Upper lobe of left lung (tissue), 6 donors: ENCODE data around the gene PRSS36. TPM values are rescaled to one million over a fixed set of nuclear protein-coding genes. Genes with fewer than 3 reads are reported as not detected.

Experiments used
- ATAC-seq, 2 donors: fragments of 200-7000 bp; cut with Tn5 transposase; one replicate each; pipeline ENCODE4 v1.9.1; 2022; ENCODE audit warnings: mild to moderate bottlenecking in 2 of 2, moderate library complexity in 2 of 2; ENCODE audit not compliant: low FRiP score in 2 of 2
- DNase-seq, 2 donors: peaks; one replicate each; pipeline ENCODE4 v3.0.0-alpha.2; 2019 to 2020
- H3K27ac ChIP-seq, 4 donors: fragments of 200-600 bp; sonication (generic); one replicate each; pipeline ENCODE4 v1.5.1; 2016 to 2019
- H3K27me3 ChIP-seq, 4 donors: fragments of 200-600 bp; sonication (generic); one replicate each; pipeline ENCODE4 v1.5.1; 2017 to 2019
- H3K36me3 ChIP-seq, 4 donors: fragments of 200-600 bp; sonication (generic); one replicate each; pipeline ENCODE4 v1.5.1; 2016 to 2019
- H3K4me1 ChIP-seq, 4 donors: fragments of 200-600 bp; sonication (generic); one replicate each; pipeline ENCODE4 v1.5.1; 2018 to 2019
- H3K4me3 ChIP-seq, 4 donors: fragments of 200-600 bp; sonication (generic); one replicate each; pipeline ENCODE4 v1.5.1; 2017 to 2019; ENCODE audit warnings: mild to moderate bottlenecking in 2 of 4, moderate library complexity in 1 of 4
- H3K9me3 ChIP-seq, 4 donors: fragments of 200-600 bp; sonication (generic); one replicate each; pipeline ENCODE4 v1.5.1; 2018 to 2019
- CTCF ChIP-seq, 6 experiments: fragments of 450-650 bp in 4 of 6; fragments of 200-600 bp in 2 of 6; sonication (generic) in 2 of 6; IDR thresholded peaks; one replicate each; pipeline ENCODE4 v1.5.1; 2016 to 2019; ENCODE audit warnings: antibody characterized with exemption in 6 of 6
- EP300 ChIP-seq, 4 donors: sonication (generic); formaldehyde crosslinking; IDR thresholded peaks; one replicate each; pipeline ENCODE4 v1.5.1; 2017; ENCODE audit warnings: antibody characterized with exemption in 4 of 4, control low read depth in 2 of 4
- POLR2A ChIP-seq, 4 donors: fragments of 450-650 bp; IDR thresholded peaks; one replicate each; pipeline ENCODE4 v1.5.1; 2016 to 2017; ENCODE audit warnings: antibody characterized with exemption in 4 of 4, mild to moderate bottlenecking in 2 of 4
- POLR2AphosphoS5 ChIP-seq, 2 donors: sonication (generic); formaldehyde crosslinking; IDR thresholded peaks; one replicate each; pipeline ENCODE4 v1.5.1; 2017; ENCODE audit warnings: antibody characterized with exemption in 2 of 2
- WGBS, 2 donors: methylation state at CpG; one replicate each; pipeline ENCODE4 v1.1.5; 2017 to 2018; 5-methylcytosine and 5-hydroxymethylcytosine counted together
- total RNA-seq, 6 donors: library from RNA; depleted of rRNA in 4 of 6; stranded (reverse); fragments of >200 nt in 4 of 6; gene quantifications; one replicate each; pipeline versions ENCODE4 v1.1.0 to v1.2.1, GENCODE V29; 2016 to 2021
- donor health status: DM: no; HTN: no; CAD: no; lungs with moderate emphysema.
- donor health status: DM: no; HTN: yes; CAD: no; lungs with severe emphysema.

The PRSS36 gene
- total RNA-seq, 6 donors from 2014 or later: 1.4 to 61.8 (median 5.6) TPM

- WGBS, 2 donors: 85% methylated on average over 2 of the region's 5 CpGs; no CpG with 5 or more reads in 1 of the 2 donors
- no peak for DNase-seq
- Histone ChIP-seq H3K36me3 (peaks cover 0 to 57% (median 38%) of the 10 kb centered on the region in 4 donors), H3K27me3 (no peaks in the 10 kb centered on the region), H3K27ac (peak overlapping the region; percentile 37 to 94 (median 92)), H3K9me3 (no peaks in the 10 kb centered on the region), H3K4me1 (peaks cover 29 to 83% (median 54%) of the 10 kb centered on the region in 4 donors), H3K4me3 (no peak overlapping the region)
- TF ChIP-seq POLR2A (IDR thresholded peaks at IDR 0.05): no peak
- no peak for ATAC-seq
Measured at GRCh38 chr16:31131841-31132271, 18.0 kb downstream of the PRSS36 start.

DNA sequence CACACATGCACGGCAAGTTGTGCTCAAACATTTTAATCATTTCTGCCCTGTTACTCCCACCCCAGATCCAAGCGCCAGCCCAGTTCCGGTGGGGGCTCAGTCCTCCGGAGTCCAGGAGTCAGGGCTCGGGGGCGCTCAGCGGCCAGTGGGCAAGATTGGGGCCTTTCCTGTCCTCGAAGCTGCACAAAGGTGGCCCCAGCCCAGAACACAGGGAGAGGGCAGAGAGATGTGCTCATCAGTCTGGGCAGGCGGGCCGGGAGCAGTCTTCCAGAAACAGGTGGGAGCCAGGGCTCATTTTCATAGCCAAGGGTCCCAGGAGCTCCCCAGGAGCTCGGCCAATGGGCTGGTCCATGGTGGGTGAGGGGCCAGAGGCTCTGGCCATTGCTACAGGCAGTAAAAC, 18.4 kb downstream of the PRSS36 start:
- H3K36me3 ChIP-seq: peaks cover 0 to 59% (median 39%) of the 10 kb centered on the region in 4 donors
- WGBS, 2 donors: 65 to 83% methylated on average over 8 to 11 of the region's 11 CpGs
- ATAC-seq: no peak
- TF ChIP-seq CTCF (IDR thresholded peaks at IDR 0.05) (no peak), EP300 (IDR thresholded peaks at IDR 0.05) (no peak), POLR2A (IDR thresholded peaks at IDR 0.05) (no peak), POLR2AphosphoS5 (IDR thresholded peaks at IDR 0.05) (no peak)
- H3K27me3 ChIP-seq: no peaks in the 10 kb centered on the region
- H3K4me1 ChIP-seq: peaks cover 29 to 88% (median 58%) of the 10 kb centered on the region in 4 donors
- no peak for DNase-seq
- no peak overlapping the region for H3K4me3 ChIP-seq
- no peaks in the 10 kb centered on the region for H3K9me3 ChIP-seq
- peak overlapping the region; percentile 37 to 94 (median 92) for H3K27ac ChIP-seq

GRCh38 chr16:31130899-31131298, 19.0 kb downstream of the PRSS36 start:
- DNase-seq (peak; percentile 90 to 94), ATAC-seq (peak; percentile 5 to 79)
- TF ChIP-seq POLR2AphosphoS5 (IDR thresholded peaks at IDR 0.05): peak; percentile 54
- TF ChIP-seq EP300 (IDR thresholded peaks at IDR 0.05): peak in 1 of 4 donors; percentile 17
- peak in 1 of 4 donors; percentile 43 for TF ChIP-seq POLR2A (IDR thresholded peaks at IDR 0.05)
- no peak for TF ChIP-seq CTCF (IDR thresholded peaks at IDR 0.05)
- peak overlapping the region; percentile 91 to 94 (median 92) for H3K27ac ChIP-seq
- peaks cover 0 to 63% (median 39%) of the 10 kb centered on the region in 4 donors for H3K36me3 ChIP-seq
- 72 to 85% methylated on average over 2 to 6 of the region's 6 CpGs for WGBS, 2 donors
- H3K9me3 ChIP-seq: no peaks in the 10 kb centered on the region
- peak overlapping the region in 1 of 4 donors; percentile 17 for H3K4me3 ChIP-seq
- no peaks in the 10 kb centered on the region for H3K27me3 ChIP-seq
- peaks cover 29 to 85% (median 59%) of the 10 kb centered on the region in 4 donors for H3K4me1 ChIP-seq

GRCh38 chr16:31130336-31130891, 19.5 kb downstream of the PRSS36 start:
- peaks cover 0 to 66% (median 39%) of the 10 kb centered on the region in 4 donors for H3K36me3 ChIP-seq
- no peak for TF ChIP-seq CTCF (IDR thresholded peaks at IDR 0.05)
- no peak for TF ChIP-seq POLR2AphosphoS5 (IDR thresholded peaks at IDR 0.05)
- peak in 1 of 4 donors; percentile 1 for TF ChIP-seq EP300 (IDR thresholded peaks at IDR 0.05)
- no peak for TF ChIP-seq POLR2A (IDR thresholded peaks at IDR 0.05)
- H3K27me3 ChIP-seq: no peaks in the 10 kb centered on the region
- 40 to 59% methylated on average over 1 to 10 of the region's 10 CpGs for WGBS, 2 donors
- H3K9me3 ChIP-seq: no peaks in the 10 kb centered on the region
- peak overlapping the region in 1 of 4 donors; percentile 17 for H3K4me3 ChIP-seq
- H3K27ac ChIP-seq: peak overlapping the region; percentile 91 to 94 (median 92)
- H3K4me1 ChIP-seq: peaks cover 29 to 82% (median 58%) of the 10 kb centered on the region in 4 donors
- ATAC-seq: peak in 1 of 2 donors; percentile 1
- peak; percentile 59 to 79 for DNase-seq

GRCh38 chr16:31129568-31130335, 20.1 kb downstream of the PRSS36 start:
- peaks cover 29 to 82% (median 58%) of the 10 kb centered on the region in 4 donors for H3K4me1 ChIP-seq
- WGBS, 2 donors: 43 to 76% methylated on average over 6 to 24 of the region's 29 CpGs
- TF ChIP-seq CTCF (IDR thresholded peaks at IDR 0.05) (no peak), POLR2A (IDR thresholded peaks at IDR 0.05) (peak in 1 of 4 donors; percentile 55), POLR2AphosphoS5 (IDR thresholded peaks at IDR 0.05) (peak in 1 of 2 donors; percentile 21), EP300 (IDR thresholded peaks at IDR 0.05) (no peak)
- DNase-seq: peak; percentile 72 to 91
- H3K27ac ChIP-seq: peak overlapping the region; percentile 91 to 94 (median 92)
- peak overlapping the region in 1 of 4 donors; percentile 17 for H3K4me3 ChIP-seq
- no peaks in the 10 kb centered on the region for H3K9me3 ChIP-seq
- no peaks in the 10 kb centered on the region for H3K27me3 ChIP-seq
- H3K36me3 ChIP-seq: peaks cover 0 to 71% (median 39%) of the 10 kb centered on the region in 4 donors
- ATAC-seq: peak in 1 of 2 donors; percentile 64
